NAMALWA (cell line): Measurements from ENCODE around the gene SCCPDH.

Experiments used
- DNase-seq: peaks from one replicate; pipeline ENCODE4 v3.0.0-alpha.2; 2015; ENCODE audit warnings: low spot score

SCCPDH gene

DNA sequence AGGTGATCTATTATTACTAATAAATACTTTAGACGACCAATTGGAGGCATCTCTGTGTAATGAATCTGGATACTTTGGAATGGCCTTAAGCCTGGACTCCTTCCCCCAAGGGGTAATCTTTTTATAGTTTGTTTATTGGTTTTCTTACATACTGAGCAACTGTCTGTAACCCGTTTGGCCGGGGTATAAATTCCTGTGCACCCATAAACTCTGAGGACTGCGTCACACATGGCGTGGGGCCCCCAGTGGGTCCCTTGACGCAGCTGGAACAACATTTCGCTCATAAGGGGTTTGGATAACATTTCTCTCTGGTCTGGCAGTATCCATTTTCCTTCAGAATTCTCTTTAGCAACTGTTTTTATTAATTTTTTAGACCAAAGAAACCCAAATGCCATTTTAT, 26.5 kb downstream of the SCCPDH start:
- DNase-seq = no peak

DNA sequence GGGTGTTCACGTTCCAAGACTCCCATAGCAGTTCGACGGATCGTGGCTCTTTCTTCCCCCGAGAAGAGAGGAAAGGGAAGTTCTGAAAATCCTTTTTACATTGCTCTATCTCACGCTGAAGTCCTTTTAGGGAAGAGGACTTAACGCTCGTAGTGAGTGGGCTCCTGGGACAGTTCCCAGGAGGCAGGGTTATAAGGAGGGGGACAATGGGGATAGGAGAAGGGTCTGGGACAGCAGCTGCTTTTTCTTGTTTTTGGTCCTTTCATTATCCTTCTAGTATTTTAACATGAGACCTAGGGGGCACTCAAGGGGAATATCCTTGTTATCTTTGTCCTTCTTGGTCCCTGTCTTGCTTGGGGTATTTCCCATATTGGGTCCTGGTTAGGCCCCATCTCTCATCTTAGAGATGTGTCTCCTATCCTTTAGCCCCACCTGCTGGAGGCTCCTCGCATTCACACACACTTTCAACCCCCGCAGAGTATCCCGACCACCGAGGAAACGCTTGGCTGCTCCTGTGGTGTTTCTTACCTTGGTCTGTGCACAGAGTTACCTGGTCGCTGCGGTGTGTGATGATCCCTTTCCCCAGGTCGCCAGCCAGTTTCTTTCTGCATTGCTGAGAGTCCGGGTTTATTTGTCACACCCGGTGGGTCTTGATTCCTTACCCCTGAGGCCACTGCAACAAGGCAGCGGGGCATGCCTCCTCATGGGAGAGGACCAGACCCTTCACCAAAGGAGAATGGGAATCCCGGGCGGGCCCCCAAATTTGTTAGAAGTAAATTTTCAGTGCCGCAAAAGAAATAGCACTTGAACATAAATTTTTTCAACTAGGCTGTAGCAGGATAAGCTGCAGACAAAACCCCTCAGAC, 29.7 kb downstream of the SCCPDH start:
- DNase-seq = peak; percentile 83

DNA sequence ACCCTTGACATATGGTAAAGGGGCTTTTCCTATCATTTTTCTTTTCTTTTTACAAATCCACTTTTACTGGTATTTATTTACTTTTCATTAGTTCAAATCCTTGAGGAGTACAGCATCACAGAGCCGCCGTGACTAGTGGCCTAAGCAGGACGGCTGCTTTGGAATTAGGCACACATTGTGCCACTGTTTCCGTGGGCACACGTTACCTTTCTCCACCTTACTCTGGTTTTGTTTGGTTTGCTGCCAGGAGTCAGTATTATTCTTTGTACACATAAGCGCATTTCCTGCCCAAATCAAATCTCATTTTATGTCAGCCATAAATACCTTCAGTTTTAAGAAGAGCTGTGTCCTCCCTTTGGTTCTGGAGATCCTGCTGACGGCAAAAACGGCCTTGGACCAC, 31.2 kb downstream of the SCCPDH start:
- DNase-seq = no peak

DNA sequence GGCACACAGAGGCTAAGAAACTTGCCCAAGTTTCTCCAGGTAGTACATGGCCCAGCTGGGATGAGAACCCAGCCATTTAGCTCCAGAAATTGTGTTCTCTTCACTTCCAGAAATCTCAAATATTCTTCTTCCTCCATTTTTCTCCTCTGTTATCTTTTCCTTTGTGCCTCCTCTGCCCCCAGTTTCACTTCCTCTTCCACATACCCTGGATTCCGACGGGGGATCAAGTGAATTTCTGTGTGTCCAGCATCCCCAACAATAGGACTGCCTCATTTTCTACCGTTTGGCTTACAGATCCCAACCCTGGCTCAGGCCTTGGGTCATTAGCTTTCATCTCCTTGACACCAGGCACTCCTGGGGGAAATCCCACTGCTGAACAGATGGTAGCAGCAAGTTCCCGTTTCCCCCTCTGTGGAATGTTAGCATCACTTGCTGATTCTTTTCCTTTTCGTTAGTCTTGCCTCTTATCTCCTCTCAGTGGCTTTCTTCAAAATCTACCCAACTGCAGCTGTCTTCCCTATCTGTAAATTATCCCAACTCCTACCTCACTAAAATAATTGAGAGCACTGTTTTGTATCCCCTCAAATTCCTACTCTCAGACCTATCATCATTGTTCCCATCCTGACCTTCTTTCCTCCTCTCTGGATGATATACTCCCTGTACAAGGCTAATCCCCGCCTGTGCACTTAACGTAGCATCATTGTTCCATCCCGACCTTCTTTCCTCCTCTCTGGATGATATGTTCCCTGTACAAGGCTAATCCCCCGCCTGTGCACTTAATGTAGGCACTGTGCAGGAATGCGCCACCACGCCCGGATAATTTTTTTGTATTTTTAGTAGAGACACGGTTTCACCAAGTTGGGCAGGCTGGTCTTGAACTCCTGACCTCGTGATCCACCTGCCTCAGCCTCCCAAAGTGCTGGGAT, 36.5 kb downstream of the SCCPDH start:
- no peak for DNase-seq

DNA sequence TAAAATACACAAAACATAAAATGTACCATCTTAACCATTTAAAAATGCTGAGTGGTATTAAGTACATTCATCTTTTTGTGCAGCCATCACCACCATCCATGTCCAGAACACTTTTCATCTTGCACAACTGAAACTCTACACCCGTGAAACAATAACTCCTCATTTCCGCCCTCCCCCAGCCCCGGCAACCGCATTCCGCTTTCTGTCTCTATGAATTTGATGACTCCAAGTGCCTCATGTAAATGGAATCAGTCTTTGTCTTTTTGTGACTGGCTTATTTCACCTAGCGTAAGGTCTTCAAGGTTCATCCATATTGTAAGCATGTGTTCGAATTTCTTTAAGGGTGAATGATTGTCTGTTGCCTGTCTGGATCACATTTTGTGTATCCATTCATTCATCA, 37.2 kb downstream of the SCCPDH start:
- no peak for DNase-seq

DNA sequence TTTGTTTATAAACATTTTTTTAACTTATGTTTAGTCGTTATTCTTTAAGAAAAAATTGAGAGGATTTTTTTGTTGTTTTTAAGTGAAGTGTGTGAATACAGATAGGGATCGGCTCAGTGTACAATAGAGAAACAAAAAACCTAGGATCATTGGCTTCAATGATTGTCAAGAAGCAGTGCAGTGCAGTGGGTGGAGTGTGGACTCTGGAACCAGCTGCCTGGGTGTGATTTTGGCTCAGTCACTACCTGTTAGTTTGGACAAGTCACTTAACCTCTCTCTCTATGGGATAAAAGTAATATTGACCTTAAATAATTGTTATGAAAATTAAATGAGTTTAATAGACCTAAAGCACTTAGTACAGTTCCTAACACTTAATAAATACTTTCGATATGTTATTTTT, 41.3 kb downstream of the SCCPDH start:
- DNase-seq = no peak

DNA sequence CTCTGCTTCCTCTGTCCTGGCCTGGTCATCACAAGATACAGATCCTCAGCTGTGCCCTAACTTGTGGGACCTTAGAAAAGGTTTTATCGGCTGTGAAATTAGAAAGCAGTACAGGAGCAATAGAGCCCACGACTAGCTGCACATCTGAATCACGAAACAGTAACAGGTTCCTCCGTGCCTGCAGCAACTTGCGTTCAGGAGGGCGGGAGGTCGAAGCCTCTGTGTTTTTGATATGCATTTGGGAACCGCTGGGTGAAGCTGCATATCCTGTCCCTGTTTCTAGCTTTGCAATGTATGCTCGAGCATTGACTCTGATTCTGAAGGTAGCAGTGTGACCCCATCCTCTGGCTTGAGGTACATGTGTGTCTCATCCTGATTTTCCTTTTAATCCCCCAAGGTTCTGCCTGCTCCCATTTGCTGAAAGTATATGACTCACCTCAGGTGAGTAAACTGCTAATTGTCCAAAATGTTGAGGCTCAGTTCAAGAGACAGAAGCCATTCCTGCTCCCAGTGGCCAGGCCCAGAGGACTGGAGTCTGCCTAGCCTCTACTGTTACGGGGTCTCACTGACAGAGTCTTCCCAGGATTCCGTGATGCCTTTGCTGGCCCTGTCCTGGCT, 44.3 kb downstream of the SCCPDH start:
- DNase-seq = no peak

DNA sequence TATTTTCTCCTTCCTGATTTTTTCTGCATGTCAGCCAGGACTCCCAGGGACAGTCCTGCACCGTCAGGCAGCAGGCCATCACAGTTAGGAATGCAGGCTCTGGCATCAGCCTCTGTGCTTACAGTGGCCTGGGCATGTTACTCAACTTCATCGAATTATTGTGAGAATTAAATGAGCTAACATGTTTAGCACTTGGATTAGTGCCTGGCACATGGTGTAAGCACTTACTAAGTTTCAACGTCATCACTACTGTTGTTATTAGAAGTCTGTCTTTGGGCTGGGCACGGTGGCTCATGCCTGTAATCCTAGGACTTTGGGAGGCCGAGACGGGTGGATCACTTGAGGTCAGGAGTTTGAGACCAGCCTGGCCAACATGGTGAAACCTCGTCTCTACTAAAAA, 45.1 kb downstream of the SCCPDH start:
- no peak for DNase-seq

DNA sequence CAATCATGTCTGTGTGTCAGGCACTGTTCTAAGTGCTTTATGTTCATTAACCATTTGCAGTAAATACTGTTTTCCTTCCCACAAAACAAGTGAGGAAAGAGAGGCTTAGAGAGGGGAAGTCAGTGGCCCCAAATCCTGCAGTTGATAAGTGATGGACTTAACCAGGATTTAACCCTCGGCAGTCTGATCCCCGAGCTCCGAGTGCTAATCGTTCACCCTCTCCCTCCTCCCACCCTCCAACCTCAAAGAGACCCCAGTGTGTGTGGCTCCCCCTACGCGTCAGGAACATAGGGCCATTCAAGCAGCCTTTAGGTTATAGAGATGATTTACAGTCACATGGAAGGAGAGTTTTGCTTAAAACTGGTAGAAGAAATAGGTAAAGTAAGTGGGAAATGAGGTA, 47.2 kb downstream of the SCCPDH start:
- DNase-seq = no peak

DNA sequence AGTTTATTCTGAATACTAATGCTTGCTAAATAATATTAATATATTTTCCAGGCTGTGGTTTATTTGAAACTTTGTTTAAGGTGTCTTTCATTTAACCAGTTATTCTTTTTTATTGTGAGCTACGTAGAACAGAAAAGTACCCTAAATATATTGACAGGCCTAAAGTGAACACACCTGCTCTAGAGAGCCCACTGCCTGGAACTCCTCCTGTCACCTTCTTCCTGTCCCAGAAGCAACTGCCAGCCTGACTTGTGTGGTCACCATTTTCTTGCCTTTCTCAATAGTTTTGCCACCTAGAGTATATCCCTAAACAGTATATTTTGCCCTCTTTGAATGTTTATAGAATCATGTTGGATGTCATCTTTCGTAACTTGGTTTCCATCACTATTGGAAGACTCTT, 48.5 kb downstream of the SCCPDH start:
- no peak for DNase-seq

DNA sequence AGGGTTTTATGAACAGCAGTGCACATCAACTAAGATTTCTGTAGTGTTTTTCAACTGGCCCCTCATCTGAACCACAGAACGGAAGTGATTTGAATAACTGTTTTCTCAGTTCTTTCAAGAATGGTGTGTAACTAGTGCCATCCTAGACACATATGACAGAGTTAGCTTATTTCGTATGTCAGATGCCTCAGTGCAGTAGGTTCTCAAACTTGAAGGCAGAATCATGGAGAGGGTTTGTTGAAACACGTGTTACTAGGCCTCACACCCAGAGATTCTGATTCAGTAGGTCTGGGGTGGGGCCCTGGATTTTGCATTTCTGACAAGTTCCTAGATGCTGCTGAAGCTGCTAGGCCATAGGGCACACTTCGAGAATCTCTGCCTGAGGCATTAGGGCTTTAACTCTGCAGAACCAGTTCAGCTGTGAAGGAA, 49.0 kb downstream of the SCCPDH start:
- DNase-seq = peak; percentile 87

DNA sequence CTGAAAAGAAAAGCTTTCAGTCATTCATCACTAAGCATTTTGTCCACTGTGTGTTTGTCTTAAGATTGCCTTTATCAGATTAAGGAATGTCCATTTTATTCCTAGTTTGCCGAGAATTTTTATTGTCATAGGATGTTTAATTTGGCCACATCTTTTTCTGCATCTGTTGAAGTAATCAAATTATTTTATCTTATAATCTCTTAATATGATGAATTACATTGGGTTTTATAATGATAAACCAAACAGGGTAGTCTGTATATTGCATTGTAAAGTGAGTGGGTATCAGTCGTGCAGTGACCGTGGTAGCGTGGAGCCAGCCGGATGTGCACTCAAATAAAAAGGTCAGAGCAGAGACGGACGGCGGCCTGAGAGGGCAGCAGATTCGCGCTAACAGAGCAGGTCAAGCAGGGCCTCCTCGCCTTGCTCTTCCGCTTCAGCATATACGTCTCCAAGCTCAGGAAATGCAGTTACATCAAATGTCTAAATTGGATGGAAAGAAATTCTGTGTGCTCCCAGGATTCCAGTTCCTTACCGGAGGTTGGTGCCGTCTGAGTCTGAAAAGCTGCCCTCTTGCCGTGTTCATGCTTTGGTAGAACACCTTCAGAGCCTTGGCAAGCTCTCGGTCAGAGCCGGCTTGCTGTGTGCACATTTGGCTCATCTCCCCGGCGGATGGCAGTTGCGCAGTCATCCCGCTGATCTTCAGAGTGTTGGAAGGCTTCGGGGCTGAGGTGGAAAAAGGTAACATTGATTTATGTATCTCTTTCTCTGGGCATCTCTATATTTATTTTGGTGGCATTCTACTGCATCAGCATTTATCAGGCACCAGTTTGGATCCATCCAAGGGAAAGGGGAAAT, 51.5 kb downstream of the SCCPDH start:
- DNase-seq = no peak

DNA sequence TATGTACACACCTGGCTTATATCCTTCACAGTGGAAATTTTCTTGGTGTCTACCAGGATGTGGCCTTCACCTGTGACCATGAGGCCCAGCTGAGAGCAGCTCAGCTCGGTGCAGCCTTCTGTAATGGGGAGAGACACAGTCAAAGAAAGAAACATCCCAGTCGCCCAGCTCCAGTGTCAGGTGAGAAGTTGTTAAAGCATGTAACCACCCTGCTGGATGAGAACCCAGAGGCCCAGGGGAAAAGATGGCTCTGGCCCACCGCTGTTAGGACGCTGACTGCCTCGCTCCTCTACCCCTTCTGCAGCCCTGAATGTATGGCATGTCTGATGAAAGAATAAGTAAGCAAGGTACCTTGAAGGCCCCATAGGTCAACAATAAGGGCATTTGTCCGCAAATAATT, 52.7 kb downstream of the SCCPDH start:
- DNase-seq = no peak

DNA sequence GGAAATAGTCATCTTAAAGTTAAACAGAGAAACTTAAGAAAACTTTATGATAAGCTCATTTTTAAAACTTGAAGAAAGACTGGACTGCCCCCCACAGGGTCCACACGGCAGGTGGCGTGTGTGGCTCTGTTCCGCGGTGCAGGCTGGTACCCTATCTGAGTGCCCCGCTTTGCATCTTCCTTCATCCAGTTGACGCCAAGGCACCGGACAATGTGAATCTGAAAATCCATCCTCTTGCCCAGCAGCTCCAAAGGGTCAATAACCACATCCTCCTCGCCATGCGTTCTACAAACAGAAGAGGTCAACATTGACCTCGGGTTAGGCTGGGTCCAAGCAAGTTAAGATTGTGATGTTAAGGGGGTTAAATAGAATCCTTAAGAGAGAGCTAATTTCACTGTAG, 54.5 kb downstream of the SCCPDH start:
- no peak for DNase-seq

DNA sequence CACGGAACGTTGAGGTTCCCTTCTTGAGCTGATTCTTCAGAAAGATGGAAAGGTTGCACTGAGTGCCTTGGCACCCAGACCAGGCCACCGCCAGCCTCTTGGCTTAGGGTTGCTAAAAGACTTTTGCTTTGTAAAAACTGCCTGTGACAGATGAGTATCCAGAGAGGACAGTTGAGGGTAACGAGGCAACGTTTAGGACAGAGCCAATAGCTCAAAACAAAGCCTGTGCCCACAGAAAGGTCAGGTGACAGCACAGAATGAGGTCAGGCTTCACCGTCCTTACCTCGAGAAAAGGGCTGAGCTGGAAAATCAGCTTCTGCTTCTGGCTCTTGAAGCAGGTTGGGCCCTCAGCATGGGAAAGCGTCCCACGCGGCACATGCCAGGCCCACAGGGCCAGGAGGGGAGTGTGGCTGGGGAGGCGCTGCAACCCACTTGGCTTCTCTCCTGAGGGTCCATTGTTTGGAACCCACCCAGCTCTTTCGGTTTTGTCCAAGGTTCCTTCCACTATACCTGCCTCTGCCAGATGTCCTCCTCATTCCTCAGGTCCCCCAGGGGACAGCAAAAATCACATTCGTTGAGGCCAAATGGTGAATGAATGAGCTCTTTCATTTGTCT, 55.5 kb downstream of the SCCPDH start:
- DNase-seq = no peak

DNA sequence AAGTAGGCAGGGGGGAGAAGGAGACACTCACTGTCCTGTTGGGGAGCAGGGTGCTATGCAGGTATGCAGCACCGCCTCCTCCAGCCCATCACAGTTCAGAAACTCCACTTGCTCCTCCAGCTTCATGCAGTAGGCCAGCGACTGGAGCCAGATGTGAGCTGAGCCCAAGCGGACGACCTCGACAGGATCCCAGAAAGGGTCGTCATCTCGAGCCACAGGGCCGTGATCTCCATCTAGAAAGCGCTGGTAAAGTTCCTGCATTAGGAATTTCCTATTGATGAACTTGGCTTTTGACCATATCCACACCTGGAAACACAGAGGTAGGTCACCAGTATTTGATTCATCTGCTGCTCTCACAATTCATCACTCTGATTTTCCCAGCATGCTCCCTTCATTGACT, 56.1 kb downstream of the SCCPDH start:
- DNase-seq = no peak

DNA sequence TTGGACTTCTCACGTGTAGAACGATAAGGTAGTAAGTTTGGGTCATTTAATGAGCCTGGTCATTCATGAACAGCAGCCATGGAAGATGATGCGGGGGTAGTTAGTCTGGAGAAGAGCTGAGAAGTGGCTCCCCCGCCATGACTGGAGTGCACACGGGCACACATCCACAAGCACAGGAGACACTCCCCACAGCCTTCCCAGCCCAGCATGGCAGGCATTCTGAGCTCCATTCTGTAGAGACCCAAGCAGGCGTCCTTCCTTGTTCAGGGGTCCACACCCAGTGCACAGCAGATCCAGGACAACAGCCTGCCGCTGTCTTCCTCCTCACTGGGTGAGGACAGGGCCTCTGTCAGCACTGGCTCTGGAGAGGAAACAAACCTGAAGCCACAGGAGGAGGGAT, 57.0 kb downstream of the SCCPDH start:
- DNase-seq = no peak

DNA sequence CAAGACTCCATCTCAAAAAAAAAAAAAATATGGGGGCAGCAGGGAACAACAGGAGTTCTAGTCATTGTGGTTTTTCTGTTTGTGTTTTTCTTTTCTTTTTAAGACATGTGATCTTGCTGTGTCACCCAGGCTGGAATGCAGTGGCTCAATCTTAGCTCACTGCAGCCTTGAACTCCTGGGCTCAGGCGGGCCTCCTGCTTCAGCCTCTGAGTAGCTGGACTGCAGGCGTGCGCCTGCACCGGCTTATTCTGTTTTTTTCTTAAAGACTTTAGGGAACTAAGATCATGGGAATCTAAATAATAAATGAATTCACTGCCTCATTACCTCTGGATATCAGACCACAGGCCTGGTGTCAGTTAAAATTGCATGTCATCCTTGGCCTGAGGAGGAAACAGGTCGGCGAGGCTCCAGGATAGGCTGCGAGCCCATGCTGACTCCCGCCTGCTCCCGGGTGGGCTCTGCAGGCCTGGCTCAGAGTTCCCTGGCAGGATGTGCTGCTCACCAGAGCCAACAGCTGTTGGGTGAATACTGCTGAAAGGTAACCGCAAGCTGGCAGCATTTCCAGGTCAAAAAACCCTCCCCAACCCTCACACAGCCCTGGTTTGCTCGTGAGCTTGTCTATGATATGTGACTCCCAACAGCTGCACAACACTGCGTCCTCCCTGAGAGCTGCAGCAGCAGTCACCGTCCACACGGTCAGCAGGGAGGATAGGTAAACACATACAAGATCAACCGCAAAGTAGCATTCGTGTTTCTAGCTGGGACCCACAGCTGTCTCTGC, 58.1 kb downstream of the SCCPDH start:
- peak; percentile 53 for DNase-seq

DNA sequence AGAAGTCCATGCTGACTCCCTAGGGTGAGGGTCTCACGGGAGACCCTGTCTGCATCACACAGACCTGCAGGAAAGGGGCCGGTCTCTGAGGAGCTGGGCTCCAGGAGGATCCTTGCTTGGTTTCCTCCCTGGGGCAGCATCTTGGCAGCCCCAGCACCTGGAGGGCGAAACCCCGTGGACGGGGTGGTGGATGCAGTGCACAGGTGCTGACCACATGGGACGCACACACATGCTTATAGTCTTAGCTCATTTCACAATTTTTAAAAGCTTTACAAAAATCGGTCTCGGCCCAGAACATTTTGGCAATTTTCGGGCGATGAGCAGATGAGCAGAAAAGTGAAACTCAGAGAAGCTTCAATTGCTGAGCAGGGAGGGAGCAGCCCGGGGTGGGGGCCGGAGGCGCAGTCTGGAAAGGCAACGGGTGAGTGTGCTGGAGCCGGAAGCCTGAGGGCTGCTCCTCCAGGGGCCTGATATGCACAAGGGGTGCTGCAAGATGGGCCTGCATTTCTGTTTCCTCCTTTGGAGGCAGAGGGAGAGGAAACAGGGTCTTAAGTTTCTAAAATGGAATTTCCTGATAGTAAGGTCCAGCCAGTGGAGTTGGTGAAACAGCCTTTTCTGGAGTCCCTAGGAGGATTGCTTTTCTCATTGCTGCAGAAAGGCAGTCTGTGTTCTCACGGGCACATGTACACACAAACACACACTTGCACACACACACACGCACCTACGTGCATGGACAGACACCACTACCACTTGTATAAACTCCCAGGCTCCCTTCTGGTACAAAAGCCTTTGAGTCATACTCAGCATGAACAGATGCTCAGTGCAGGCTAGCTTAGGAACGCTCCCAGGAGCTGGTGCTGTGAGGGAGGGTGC, 60.6 kb downstream of the SCCPDH start:
- no peak for DNase-seq
